ENCODE measurements around the gene AKAP6.

The AKAP6 gene

DNA sequence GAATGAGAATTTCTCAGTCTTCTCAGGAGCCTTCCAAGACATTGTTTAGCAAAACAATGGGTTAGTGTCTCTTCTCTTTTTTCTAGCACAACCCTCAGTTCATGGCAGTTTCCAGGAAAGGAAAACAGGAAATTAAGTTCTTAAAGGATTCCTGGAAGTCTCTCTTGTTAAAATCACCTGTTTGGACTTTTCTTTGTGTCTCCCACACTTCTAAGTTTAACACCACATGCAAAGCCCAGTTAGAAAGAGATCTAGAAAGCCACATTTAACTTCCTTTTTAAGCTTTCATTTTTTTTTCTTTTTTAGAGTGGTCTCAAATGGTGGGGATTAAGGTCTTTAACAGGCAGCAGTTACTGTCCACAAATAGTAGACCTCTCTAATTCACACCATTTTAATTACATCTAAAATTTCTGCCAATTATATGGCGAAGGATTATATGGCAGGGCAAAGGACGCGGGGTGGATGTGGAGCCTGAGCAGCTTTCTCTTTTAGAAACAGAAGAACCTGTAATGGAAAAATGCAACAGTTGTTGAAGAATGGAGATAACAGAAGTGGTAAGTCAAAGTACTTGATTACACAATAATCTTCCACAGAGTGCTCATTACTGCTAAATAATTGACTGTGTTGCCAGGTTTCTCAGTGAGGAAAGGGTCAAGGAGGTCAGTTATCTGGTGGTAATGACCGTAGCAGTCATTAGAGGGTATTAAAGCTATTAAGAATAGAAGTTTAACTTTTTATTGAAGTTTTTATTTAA, 298.6 kb downstream of the AKAP6 start:
- no peaks in the 10 kb centered on the region for H3K4me1 Mint-ChIP-seq (ENCODE audit: low read depth)
- H3K9me3 Mint-ChIP-seq: peaks cover 6% of the 10 kb centered on the region
- H3K36me3 Mint-ChIP-seq (ENCODE audit: low read depth): no peaks in the 10 kb centered on the region
- no peak overlapping the region for H3K27ac Mint-ChIP-seq
- H3K4me3 Mint-ChIP-seq: no peak overlapping the region
- no peaks in the 10 kb centered on the region for H3K27me3 Mint-ChIP-seq (ENCODE audit: low read depth)

DNA sequence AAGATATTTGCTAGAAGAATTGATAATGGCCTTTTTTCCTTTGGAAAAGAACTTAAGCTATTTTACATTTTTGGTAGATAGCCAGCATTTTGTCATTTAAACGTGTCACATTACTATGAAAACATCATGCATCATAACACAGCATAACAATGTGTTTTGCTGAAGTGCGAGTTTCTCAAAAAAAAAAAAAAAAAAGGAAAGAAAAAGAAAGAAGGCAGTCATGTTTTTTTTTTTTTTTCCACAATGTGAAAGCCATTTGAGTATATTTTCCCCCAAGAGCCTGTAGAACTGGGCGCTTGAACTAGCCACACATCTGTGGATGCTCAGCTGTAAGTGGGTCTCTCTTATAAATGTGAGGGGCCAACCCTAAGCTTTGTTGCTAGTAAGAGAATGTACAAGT, 300.1 kb downstream of the AKAP6 start:
- no peak overlapping the region for H3K27ac Mint-ChIP-seq
- no peaks in the 10 kb centered on the region for H3K36me3 Mint-ChIP-seq (ENCODE audit: low read depth)
- H3K9me3 Mint-ChIP-seq: peaks cover 6% of the 10 kb centered on the region
- no peak overlapping the region for H3K4me3 Mint-ChIP-seq
- H3K27me3 Mint-ChIP-seq (ENCODE audit: low read depth): no peaks in the 10 kb centered on the region
- no peaks in the 10 kb centered on the region for H3K4me1 Mint-ChIP-seq (ENCODE audit: low read depth)

GRCh38 chr14:32630701-32631100, 301.6 kb downstream of the AKAP6 start:
- Mint-ChIP-seq H3K9me3 (peaks cover 6% of the 10 kb centered on the region), H3K27ac (no peak overlapping the region), H3K36me3 (ENCODE audit: low read depth) (no peaks in the 10 kb centered on the region), H3K27me3 (ENCODE audit: low read depth) (no peaks in the 10 kb centered on the region), H3K4me3 (no peak overlapping the region), H3K4me1 (ENCODE audit: low read depth) (no peaks in the 10 kb centered on the region)

- no peak overlapping the region for H3K4me3 Mint-ChIP-seq
- H3K4me1 Mint-ChIP-seq (ENCODE audit: low read depth): no peaks in the 10 kb centered on the region
- H3K36me3 Mint-ChIP-seq (ENCODE audit: low read depth): no peaks in the 10 kb centered on the region
- H3K27me3 Mint-ChIP-seq (ENCODE audit: low read depth): no peaks in the 10 kb centered on the region
- H3K9me3 Mint-ChIP-seq: no peaks in the 10 kb centered on the region
- no peak overlapping the region for H3K27ac Mint-ChIP-seq
Measured at GRCh38 chr14:32633224-32633859, 304.2 kb downstream of the AKAP6 start.

DNA sequence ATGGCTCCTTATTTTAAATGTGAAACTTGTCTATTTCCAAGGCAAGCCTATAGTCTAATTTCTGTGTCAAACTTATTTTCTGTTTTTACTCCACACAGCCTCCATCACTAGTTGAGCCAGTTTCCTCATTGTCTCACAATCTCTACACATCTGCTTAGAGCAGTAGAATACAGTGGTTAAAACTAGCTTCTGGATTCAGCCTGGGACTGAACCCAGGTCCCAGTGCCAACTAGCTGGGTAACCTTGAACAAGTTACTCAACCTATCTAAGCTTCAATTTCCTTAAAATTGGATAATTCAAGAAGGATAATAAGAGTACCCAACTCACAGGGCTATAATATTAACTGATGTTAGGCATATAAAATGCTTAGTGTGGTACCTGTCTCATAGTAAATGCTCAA, 304.8 kb downstream of the AKAP6 start:
- Mint-ChIP-seq H3K9me3 (no peaks in the 10 kb centered on the region), H3K27ac (no peak overlapping the region), H3K36me3 (ENCODE audit: low read depth) (no peaks in the 10 kb centered on the region), H3K4me3 (no peak overlapping the region), H3K4me1 (ENCODE audit: low read depth) (no peaks in the 10 kb centered on the region), H3K27me3 (ENCODE audit: low read depth) (no peaks in the 10 kb centered on the region)

DNA sequence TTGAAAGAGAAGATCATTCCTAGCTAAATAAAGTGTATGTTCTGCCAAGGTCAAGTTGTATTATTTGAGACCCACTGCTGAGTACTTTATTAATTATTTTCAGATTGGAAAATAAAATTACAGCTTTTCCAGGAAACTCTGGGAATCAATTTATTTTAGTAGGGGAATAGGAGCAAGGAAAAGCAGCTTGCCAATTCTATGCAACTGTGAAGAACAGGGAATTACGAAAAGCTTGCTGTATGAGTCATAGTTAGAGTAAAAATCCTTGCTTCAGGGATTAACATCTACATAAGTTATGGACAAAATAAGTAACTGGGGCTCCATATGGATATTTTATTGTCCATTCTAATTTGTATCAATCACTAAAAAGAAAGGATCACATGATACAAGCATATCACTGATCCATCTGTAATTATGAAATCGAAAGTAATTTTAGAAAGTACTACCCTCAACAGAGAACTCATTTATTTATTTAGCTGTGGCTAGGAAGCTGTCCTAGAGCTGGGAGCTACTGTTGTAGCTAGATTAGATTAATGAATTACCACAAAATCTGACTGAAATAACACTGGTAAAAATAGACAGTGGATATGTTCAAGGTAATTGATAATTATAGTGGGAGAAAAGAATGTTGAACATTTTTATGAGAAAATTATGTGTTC, 306.1 kb downstream of the AKAP6 start:
- no peaks in the 10 kb centered on the region for H3K36me3 Mint-ChIP-seq (ENCODE audit: low read depth)
- no peaks in the 10 kb centered on the region for H3K4me1 Mint-ChIP-seq (ENCODE audit: low read depth)
- H3K27me3 Mint-ChIP-seq (ENCODE audit: low read depth): no peaks in the 10 kb centered on the region
- H3K4me3 Mint-ChIP-seq: no peak overlapping the region
- no peak overlapping the region for H3K27ac Mint-ChIP-seq
- H3K9me3 Mint-ChIP-seq: no peaks in the 10 kb centered on the region

GRCh38 chr14:32637582-32637981, 308.5 kb downstream of the AKAP6 start:
- Mint-ChIP-seq H3K4me1 (ENCODE audit: low read depth) (no peaks in the 10 kb centered on the region), H3K36me3 (ENCODE audit: low read depth) (no peaks in the 10 kb centered on the region), H3K4me3 (no peak overlapping the region), H3K27ac (no peak overlapping the region), H3K27me3 (ENCODE audit: low read depth) (no peaks in the 10 kb centered on the region), H3K9me3 (no peaks in the 10 kb centered on the region)

GRCh38 chr14:32639208-32639607, 310.1 kb downstream of the AKAP6 start:
- H3K4me3 Mint-ChIP-seq: no peak overlapping the region
- H3K27ac Mint-ChIP-seq: no peak overlapping the region
- H3K9me3 Mint-ChIP-seq: no peaks in the 10 kb centered on the region
- no peaks in the 10 kb centered on the region for H3K36me3 Mint-ChIP-seq (ENCODE audit: low read depth)
- no peaks in the 10 kb centered on the region for H3K4me1 Mint-ChIP-seq (ENCODE audit: low read depth)
- H3K27me3 Mint-ChIP-seq (ENCODE audit: low read depth): no peaks in the 10 kb centered on the region

- H3K36me3 Mint-ChIP-seq (ENCODE audit: low read depth): no peaks in the 10 kb centered on the region
- no peak overlapping the region for H3K27ac Mint-ChIP-seq
- no peaks in the 10 kb centered on the region for H3K27me3 Mint-ChIP-seq (ENCODE audit: low read depth)
- H3K4me1 Mint-ChIP-seq (ENCODE audit: low read depth): no peaks in the 10 kb centered on the region
- H3K4me3 Mint-ChIP-seq: no peak overlapping the region
- H3K9me3 Mint-ChIP-seq: no peaks in the 10 kb centered on the region
Measured at GRCh38 chr14:32645551-32645950, 316.5 kb downstream of the AKAP6 start.

GRCh38 chr14:32648434-32648833, 319.3 kb downstream of the AKAP6 start:
- Mint-ChIP-seq H3K4me1 (ENCODE audit: low read depth) (no peaks in the 10 kb centered on the region), H3K27ac (no peak overlapping the region), H3K9me3 (no peaks in the 10 kb centered on the region), H3K36me3 (ENCODE audit: low read depth) (no peaks in the 10 kb centered on the region), H3K4me3 (no peak overlapping the region), H3K27me3 (ENCODE audit: low read depth) (no peaks in the 10 kb centered on the region)

DNA sequence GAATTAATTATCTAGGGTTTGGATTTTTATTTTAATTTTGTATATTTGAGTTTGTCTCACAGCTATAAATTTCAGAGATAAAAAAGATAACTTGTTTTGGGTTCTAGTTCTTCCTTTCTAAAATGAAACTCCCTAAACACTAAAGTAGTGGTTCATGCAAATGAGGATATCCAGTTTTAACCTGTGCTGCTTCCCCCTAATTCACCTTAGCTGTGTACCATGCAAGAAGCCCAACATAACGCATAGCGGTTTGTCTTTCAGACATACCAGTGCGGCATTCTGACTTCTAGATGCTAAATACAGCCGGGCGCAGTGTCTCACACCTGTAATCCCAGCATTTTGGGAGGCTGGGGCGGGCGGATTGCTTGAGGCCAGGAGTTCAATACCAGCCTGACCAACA, 320.9 kb downstream of the AKAP6 start:
- H3K4me1 Mint-ChIP-seq (ENCODE audit: low read depth): no peaks in the 10 kb centered on the region
- H3K9me3 Mint-ChIP-seq: no peaks in the 10 kb centered on the region
- H3K27ac Mint-ChIP-seq: no peak overlapping the region
- no peaks in the 10 kb centered on the region for H3K27me3 Mint-ChIP-seq (ENCODE audit: low read depth)
- H3K36me3 Mint-ChIP-seq (ENCODE audit: low read depth): no peaks in the 10 kb centered on the region
- no peak overlapping the region for H3K4me3 Mint-ChIP-seq

- Mint-ChIP-seq H3K27me3 (ENCODE audit: low read depth) (no peaks in the 10 kb centered on the region), H3K4me3 (no peak overlapping the region), H3K4me1 (ENCODE audit: low read depth) (no peaks in the 10 kb centered on the region), H3K36me3 (ENCODE audit: low read depth) (no peaks in the 10 kb centered on the region), H3K27ac (no peak overlapping the region), H3K9me3 (no peaks in the 10 kb centered on the region)
Measured at GRCh38 chr14:32650665-32651064, 321.6 kb downstream of the AKAP6 start.

GRCh38 chr14:32654106-32654505, 325.0 kb downstream of the AKAP6 start:
- no peak overlapping the region for H3K4me3 Mint-ChIP-seq

GRCh38 chr14:32656601-32657000, 327.5 kb downstream of the AKAP6 start:
- Mint-ChIP-seq H3K4me3 (no peak overlapping the region), H3K9me3 (no peaks in the 10 kb centered on the region), H3K36me3 (ENCODE audit: low read depth) (no peaks in the 10 kb centered on the region), H3K4me1 (ENCODE audit: low read depth) (no peaks in the 10 kb centered on the region), H3K27me3 (ENCODE audit: low read depth) (no peaks in the 10 kb centered on the region), H3K27ac (no peak overlapping the region)

More at GRCh38 chr14:32654106-32654505, 325.0 kb downstream of the AKAP6 start:
- no peak overlapping the region for H3K27ac Mint-ChIP-seq
- H3K27me3 Mint-ChIP-seq (ENCODE audit: low read depth): no peaks in the 10 kb centered on the region
- H3K4me1 Mint-ChIP-seq (ENCODE audit: low read depth): no peaks in the 10 kb centered on the region
- H3K36me3 Mint-ChIP-seq (ENCODE audit: low read depth): no peaks in the 10 kb centered on the region
- H3K9me3 Mint-ChIP-seq: no peaks in the 10 kb centered on the region

GRCh38 chr14:32657081-32657480, 328.0 kb downstream of the AKAP6 start:
- Mint-ChIP-seq H3K4me3 (no peak overlapping the region), H3K4me1 (ENCODE audit: low read depth) (no peaks in the 10 kb centered on the region), H3K27ac (no peak overlapping the region), H3K27me3 (ENCODE audit: low read depth) (no peaks in the 10 kb centered on the region), H3K9me3 (no peaks in the 10 kb centered on the region), H3K36me3 (ENCODE audit: low read depth) (no peaks in the 10 kb centered on the region)
